OCI-LY1 (cell line): ENCODE measurements around the gene RASSF6.

ENCODE experiments used
- H2AFZ ChIP-seq: fragments of 200-600 bp; sonication (generic), shearing (Covaris generic); 2 replicates; pipeline ENCODE4 v1.6.0; 2014; ENCODE audit warnings: antibody characterized with exemption, mild to moderate bottlenecking, low read length
- H3F3A ChIP-seq: fragments of 200-600 bp; sonication (generic), shearing (Covaris generic); 2 replicates; pipeline ENCODE4 v1.6.0; 2014; ENCODE audit warnings: mild to moderate bottlenecking, antibody characterized with exemption, low read length, moderate library complexity; ENCODE audit not compliant: insufficient read depth
- H3K27ac ChIP-seq: fragments of 200-600 bp; sonication (generic); 2 replicates; pipeline ENCODE4 v1.5.1; 2014; ENCODE audit warnings: low read length, mixed run types, mild to moderate bottlenecking, low read depth; ENCODE audit not compliant: poor library complexity, severe bottlenecking
- H3K27me3 ChIP-seq: fragments of 200-600 bp; sonication (generic); 2 replicates; pipeline ENCODE4 v1.6.0; 2014; ENCODE audit warnings: antibody characterized with exemption, mild to moderate bottlenecking, low read length, moderate library complexity; ENCODE audit not compliant: insufficient read depth
- H3K36me3 ChIP-seq: fragments of 200-600 bp; sonication (generic); 2 replicates; pipeline ENCODE4 v1.6.1; 2014; ENCODE audit warnings: mild to moderate bottlenecking, antibody characterized with exemption, low read length, moderate library complexity, mixed read lengths; ENCODE audit not compliant: insufficient read depth
- H3K4me1 ChIP-seq: fragments of 200-600 bp; sonication (generic); 2 replicates; pipeline ENCODE4 v1.5.1; 2014; ENCODE audit warnings: mild to moderate bottlenecking, low read length, moderate library complexity; ENCODE audit not compliant: insufficient read depth, severe bottlenecking
- H3K4me2 ChIP-seq: fragments of 200-600 bp; sonication (generic), shearing (Covaris generic); 2 replicates; pipeline ENCODE4 v1.6.1; 2014; ENCODE audit warnings: low read length
- H3K4me3 ChIP-seq: fragments of 200-600 bp; sonication (generic); 2 replicates; pipeline ENCODE4 v1.5.1; 2014; ENCODE audit warnings: low read length, low read depth, mild to moderate bottlenecking, mixed read lengths; ENCODE audit not compliant: poor library complexity, severe bottlenecking
- H3K79me2 ChIP-seq: fragments of 200-600 bp; shearing (Covaris generic); 2 replicates; pipeline ENCODE4 v1.6.1; 2016; ENCODE audit warnings: mixed run types, low read length, mixed read lengths; ENCODE audit not compliant: insufficient read depth
- H3K9ac ChIP-seq: fragments of 200-600 bp; sonication (generic), shearing (Covaris generic); 2 replicates; pipeline ENCODE4 v1.6.1; 2014; ENCODE audit warnings: mild to moderate bottlenecking, low read length, mixed read lengths
- H3K9me2 ChIP-seq: fragments of 200-600 bp; sonication (generic), shearing (Covaris generic); 2 replicates; pipeline ENCODE4 v1.6.1; 2014; ENCODE audit warnings: low read depth, mild to moderate bottlenecking, low read length, mixed read lengths
- H3K9me3 ChIP-seq: fragments of 200-600 bp; shearing (Covaris generic); 2 replicates; pipeline ENCODE4 v1.6.1; 2014; ENCODE audit warnings: low read length, mixed read lengths
- H4K20me1 ChIP-seq: fragments of 200-600 bp; sonication (generic), shearing (Covaris generic); 2 replicates; pipeline ENCODE4 v1.6.0; 2016; ENCODE audit warnings: mild to moderate bottlenecking, low read length; ENCODE audit not compliant: insufficient read depth
- CTCF ChIP-seq: fragments of 200-600 bp; sonication (generic), shearing (Covaris generic); IDR thresholded peaks from 2 replicates; pipeline ENCODE4 v1.5.1; 2017; ENCODE audit warnings: mild to moderate bottlenecking, antibody characterized with exemption, low read length, moderate library complexity, mixed read lengths
- EZH2 ChIP-seq: fragments of 200-600 bp; sonication (generic), shearing (Covaris generic); IDR thresholded peaks from 2 replicates; pipeline ENCODE4 v1.8.0; 2017; ENCODE audit warnings: borderline replicate concordance, mixed run types, mild to moderate bottlenecking, antibody characterized with exemption, low read length, moderate library complexity, mixed read lengths

RASSF6 gene

GRCh38 chr4:73661646-73662119 lies 41.4 kb upstream of the RASSF6 start:
- TF ChIP-seq EZH2 (no peak), CTCF (no peak)
- no peak overlapping the region for H2AFZ ChIP-seq
- H3K9ac ChIP-seq, result no peak overlapping the region
- H3K9me2 ChIP-seq, result no peaks in the 10 kb centered on the region
- H3K27ac ChIP-seq, result no peak overlapping the region
- H3K4me3 ChIP-seq, result no peak overlapping the region
- H3K9me3 ChIP-seq, result no peaks in the 10 kb centered on the region
- no peaks in the 10 kb centered on the region for H3F3A ChIP-seq
- H3K4me2 ChIP-seq, result no peak overlapping the region
- H3K36me3 ChIP-seq, result no peaks in the 10 kb centered on the region
- no peaks in the 10 kb centered on the region for H3K79me2 ChIP-seq
- peaks cover 36% of the 10 kb centered on the region for H3K4me1 ChIP-seq
- no peaks in the 10 kb centered on the region for H3K27me3 ChIP-seq
- H4K20me1 ChIP-seq, result no peaks in the 10 kb centered on the region

- Histone ChIP-seq H3K9ac (no peak overlapping the region), H2AFZ (no peak overlapping the region), H3K4me3 (no peak overlapping the region), H3K9me2 (no peaks in the 10 kb centered on the region), H3K79me2 (no peaks in the 10 kb centered on the region), H3K9me3 (no peaks in the 10 kb centered on the region), H4K20me1 (no peaks in the 10 kb centered on the region), H3K27me3 (no peaks in the 10 kb centered on the region), H3F3A (no peaks in the 10 kb centered on the region), H3K4me1 (peaks cover 35% of the 10 kb centered on the region), H3K36me3 (no peaks in the 10 kb centered on the region), H3K4me2 (no peak overlapping the region), H3K27ac (no peak overlapping the region)
- TF ChIP-seq EZH2 (no peak), CTCF (no peak)
Observed at GRCh38 chr4:73660808-73661207, 40.6 kb upstream of the RASSF6 start.

GRCh38 chr4:73653695-73654106 lies 33.5 kb upstream of the RASSF6 start:
- H3K9me2 ChIP-seq, result no peaks in the 10 kb centered on the region
- no peaks in the 10 kb centered on the region for H3K27me3 ChIP-seq
- H3K79me2 ChIP-seq, result no peaks in the 10 kb centered on the region
- no peak overlapping the region for H2AFZ ChIP-seq
- 0 out of 2 replicates have a peak, but pooled peaks cover 7% of the 10 kb centered on the region for H3K9me3 ChIP-seq
- no peaks in the 10 kb centered on the region for H3F3A ChIP-seq
- peaks cover 6% of the 10 kb centered on the region for H3K36me3 ChIP-seq
- H3K27ac ChIP-seq, result peak overlapping the region; percentile 92
- peak; percentile 66 for TF ChIP-seq CTCF
- TF ChIP-seq EZH2, result no peak
- H3K4me1 ChIP-seq, result peaks cover 60% of the 10 kb centered on the region
- no peak overlapping the region for H3K4me3 ChIP-seq
- peak overlapping the region; percentile 31 for H3K4me2 ChIP-seq
- no peaks in the 10 kb centered on the region for H4K20me1 ChIP-seq
- H3K9ac ChIP-seq, result peak overlapping the region; percentile 60
